ENCODE measurements around the gene OR6C6.

Gene OR6C6

DNA sequence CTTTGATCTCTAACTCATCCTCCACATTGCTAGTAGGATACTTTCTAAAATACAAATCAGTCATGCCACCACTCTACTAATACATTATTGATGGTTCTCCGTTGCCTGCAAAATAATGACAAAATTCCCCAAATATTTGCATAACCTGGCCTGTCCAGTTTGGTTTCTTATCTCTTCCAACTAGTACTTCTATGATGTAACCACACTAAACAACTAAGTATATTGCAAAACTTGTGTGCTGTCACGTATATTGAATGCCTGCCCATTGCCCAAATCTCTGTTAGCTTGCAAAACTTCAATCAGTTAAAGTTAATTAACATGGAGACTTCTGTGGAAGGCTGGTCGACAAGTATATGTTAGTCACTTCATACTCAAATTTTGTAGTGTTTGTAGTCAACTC, 45.4 kb downstream of the OR6C6 start:
- H3K36me3 ChIP-seq (ENCODE audit: control insufficient read depth in 2 of 2, insufficient read depth in 2 of 2, low read length in 2 of 2), result no peaks in the 10 kb centered on the region
- H3K9ac ChIP-seq (ENCODE audit: low read depth in 1 of 2, low read length in 2 of 2), result no peak overlapping the region
- no peak overlapping the region for H3K27ac ChIP-seq (ENCODE audit: low read depth in 2 of 2, low read length in 2 of 2)
- H3K4me3 ChIP-seq (ENCODE audit: low read length in 2 of 2), result no peak overlapping the region
- no peaks in the 10 kb centered on the region for H3K27me3 ChIP-seq (ENCODE audit: control insufficient read depth in 2 of 2, insufficient read depth in 2 of 2, low read length in 2 of 2)
- no peaks in the 10 kb centered on the region for H3K4me1 ChIP-seq (ENCODE audit: control insufficient read depth in 2 of 2, insufficient read depth in 2 of 2, low read length in 2 of 2)
- H3K9me3 ChIP-seq (ENCODE audit: control insufficient read depth in 2 of 2, low read length in 2 of 2), result no peaks in the 10 kb centered on the region

- Histone ChIP-seq H3K9me3 (ENCODE audit: control insufficient read depth in 2 of 2, low read length in 2 of 2) (no peaks in the 10 kb centered on the region), H3K4me3 (ENCODE audit: low read length in 2 of 2) (no peak overlapping the region), H3K27ac (ENCODE audit: low read depth in 2 of 2, low read length in 2 of 2) (no peak overlapping the region), H3K4me1 (ENCODE audit: control insufficient read depth in 2 of 2, insufficient read depth in 2 of 2, low read length in 2 of 2) (no peaks in the 10 kb centered on the region), H3K9ac (ENCODE audit: low read depth in 1 of 2, low read length in 2 of 2) (no peak overlapping the region), H3K27me3 (ENCODE audit: control insufficient read depth in 2 of 2, insufficient read depth in 2 of 2, low read length in 2 of 2) (no peaks in the 10 kb centered on the region), H3K36me3 (ENCODE audit: control insufficient read depth in 2 of 2, insufficient read depth in 2 of 2, low read length in 2 of 2) (no peaks in the 10 kb centered on the region)
Measured at GRCh38 chr12:55246159-55246558, 50.2 kb downstream of the OR6C6 start.

DNA sequence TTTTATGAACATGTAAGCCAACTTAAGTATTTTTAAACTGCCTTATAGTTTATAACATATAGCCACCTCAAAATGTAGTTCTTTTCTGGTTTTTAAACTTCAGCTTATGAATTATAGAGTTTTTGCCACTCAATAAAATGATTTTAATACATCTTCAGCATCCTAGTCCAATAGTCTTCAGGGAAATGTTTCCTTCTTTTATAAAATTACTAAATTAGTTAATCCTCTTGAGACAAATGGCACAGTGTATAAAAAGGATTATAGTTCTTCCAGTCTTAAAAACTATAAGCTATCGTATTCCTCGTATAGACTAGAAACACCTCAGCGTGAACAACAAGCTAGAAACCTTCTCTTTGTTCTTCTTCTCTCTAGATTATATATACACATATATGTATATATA, 52.1 kb downstream of the OR6C6 start, which contains the start of gene OR6C74:
Gene OR6C74, plus strand, starts transcription at position 301 of the 400 bp plus-strand sequence. CDS start 2,679 bp downstream, outside the sequence.
- Histone ChIP-seq H3K27ac (ENCODE audit: low read depth in 2 of 2, low read length in 2 of 2) (no peak within 1 kb of the TSS), H3K36me3 (ENCODE audit: control insufficient read depth in 2 of 2, insufficient read depth in 2 of 2, low read length in 2 of 2) (no peaks in the 10 kb centered on the region), H3K4me1 (ENCODE audit: control insufficient read depth in 2 of 2, insufficient read depth in 2 of 2, low read length in 2 of 2) (no peaks in the 10 kb centered on the region), H3K4me3 (ENCODE audit: low read length in 2 of 2) (no peak within 1 kb of the TSS), H3K9ac (ENCODE audit: low read depth in 1 of 2, low read length in 2 of 2) (no peak within 1 kb of the TSS), H3K9me3 (ENCODE audit: control insufficient read depth in 2 of 2, low read length in 2 of 2) (no peaks in the 10 kb centered on the region), H3K27me3 (ENCODE audit: control insufficient read depth in 2 of 2, insufficient read depth in 2 of 2, low read length in 2 of 2) (no peaks in the 10 kb centered on the region)
